DOHH2 (cell line): ENCODE results near the gene ZNF467.

ENCODE experiments used
- CTCF ChIP-seq: fragments of 200-600 bp; sonication (generic); IDR thresholded peaks from one replicate; pipeline ENCODE4 v1.5.1; 2014; ENCODE audit warnings: antibody characterized with exemption, mild to moderate bottlenecking, low read depth, low read length; ENCODE audit not compliant: poor library complexity, severe bottlenecking
- EZH2phosphoT487 ChIP-seq: fragments of 200-600 bp; sonication (generic); IDR thresholded peaks from 2 replicates; pipeline ENCODE4 v1.6.1; 2017; ENCODE audit warnings: borderline replicate concordance, mild to moderate bottlenecking, antibody characterized with exemption, low read length, moderate library complexity, mixed read lengths

- TF ChIP-seq CTCF (no peak), EZH2phosphoT487 (no peak)
These were observed 15.7 kb upstream of the ZNF467 start for GRCh38 chr7:149789101-149789500.
